HL-60 (cell line): ENCODE measurements around the gene HTN1.

Experiments
- GABPA ChIP-seq: IDR thresholded peaks from 2 replicates; pipeline ENCODE4 v1.6.1; 2012; ENCODE audit warnings: low read depth
- POLR2AphosphoS5 ChIP-seq: IDR thresholded peaks from 2 replicates; pipeline ENCODE4 v1.6.1; 2012; ENCODE audit warnings: low read depth
- SPI1 ChIP-seq: IDR thresholded peaks from 2 replicates; pipeline ENCODE4 v1.6.1; 2012; ENCODE audit warnings: low read depth, mild to moderate bottlenecking, borderline replicate concordance
- TF ChIP-seq, protein P1 (sequence below): IDR thresholded peaks from one replicate; pipeline ENCODE4 v1.5.1; 2011; ENCODE audit warnings: low read length, control low read depth, inconsistent platforms; ENCODE audit not compliant: insufficient read depth
- TF ChIP-seq, protein P2 (sequence below): IDR thresholded peaks from 2 replicates; pipeline ENCODE4 v1.6.1; 2012; ENCODE audit warnings: low read depth; ENCODE audit not compliant: insufficient replicate concordance

- TF ChIP-seq, protein P1, sequence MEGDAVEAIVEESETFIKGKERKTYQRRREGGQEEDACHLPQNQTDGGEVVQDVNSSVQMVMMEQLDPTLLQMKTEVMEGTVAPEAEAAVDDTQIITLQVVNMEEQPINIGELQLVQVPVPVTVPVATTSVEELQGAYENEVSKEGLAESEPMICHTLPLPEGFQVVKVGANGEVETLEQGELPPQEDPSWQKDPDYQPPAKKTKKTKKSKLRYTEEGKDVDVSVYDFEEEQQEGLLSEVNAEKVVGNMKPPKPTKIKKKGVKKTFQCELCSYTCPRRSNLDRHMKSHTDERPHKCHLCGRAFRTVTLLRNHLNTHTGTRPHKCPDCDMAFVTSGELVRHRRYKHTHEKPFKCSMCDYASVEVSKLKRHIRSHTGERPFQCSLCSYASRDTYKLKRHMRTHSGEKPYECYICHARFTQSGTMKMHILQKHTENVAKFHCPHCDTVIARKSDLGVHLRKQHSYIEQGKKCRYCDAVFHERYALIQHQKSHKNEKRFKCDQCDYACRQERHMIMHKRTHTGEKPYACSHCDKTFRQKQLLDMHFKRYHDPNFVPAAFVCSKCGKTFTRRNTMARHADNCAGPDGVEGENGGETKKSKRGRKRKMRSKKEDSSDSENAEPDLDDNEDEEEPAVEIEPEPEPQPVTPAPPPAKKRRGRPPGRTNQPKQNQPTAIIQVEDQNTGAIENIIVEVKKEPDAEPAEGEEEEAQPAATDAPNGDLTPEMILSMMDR: no peak
- TF ChIP-seq POLR2AphosphoS5: no peak
- TF ChIP-seq GABPA: no peak
- TF ChIP-seq, protein P2, sequence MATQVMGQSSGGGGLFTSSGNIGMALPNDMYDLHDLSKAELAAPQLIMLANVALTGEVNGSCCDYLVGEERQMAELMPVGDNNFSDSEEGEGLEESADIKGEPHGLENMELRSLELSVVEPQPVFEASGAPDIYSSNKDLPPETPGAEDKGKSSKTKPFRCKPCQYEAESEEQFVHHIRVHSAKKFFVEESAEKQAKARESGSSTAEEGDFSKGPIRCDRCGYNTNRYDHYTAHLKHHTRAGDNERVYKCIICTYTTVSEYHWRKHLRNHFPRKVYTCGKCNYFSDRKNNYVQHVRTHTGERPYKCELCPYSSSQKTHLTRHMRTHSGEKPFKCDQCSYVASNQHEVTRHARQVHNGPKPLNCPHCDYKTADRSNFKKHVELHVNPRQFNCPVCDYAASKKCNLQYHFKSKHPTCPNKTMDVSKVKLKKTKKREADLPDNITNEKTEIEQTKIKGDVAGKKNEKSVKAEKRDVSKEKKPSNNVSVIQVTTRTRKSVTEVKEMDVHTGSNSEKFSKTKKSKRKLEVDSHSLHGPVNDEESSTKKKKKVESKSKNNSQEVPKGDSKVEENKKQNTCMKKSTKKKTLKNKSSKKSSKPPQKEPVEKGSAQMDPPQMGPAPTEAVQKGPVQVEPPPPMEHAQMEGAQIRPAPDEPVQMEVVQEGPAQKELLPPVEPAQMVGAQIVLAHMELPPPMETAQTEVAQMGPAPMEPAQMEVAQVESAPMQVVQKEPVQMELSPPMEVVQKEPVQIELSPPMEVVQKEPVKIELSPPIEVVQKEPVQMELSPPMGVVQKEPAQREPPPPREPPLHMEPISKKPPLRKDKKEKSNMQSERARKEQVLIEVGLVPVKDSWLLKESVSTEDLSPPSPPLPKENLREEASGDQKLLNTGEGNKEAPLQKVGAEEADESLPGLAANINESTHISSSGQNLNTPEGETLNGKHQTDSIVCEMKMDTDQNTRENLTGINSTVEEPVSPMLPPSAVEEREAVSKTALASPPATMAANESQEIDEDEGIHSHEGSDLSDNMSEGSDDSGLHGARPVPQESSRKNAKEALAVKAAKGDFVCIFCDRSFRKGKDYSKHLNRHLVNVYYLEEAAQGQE: no peak
- TF ChIP-seq SPI1: no peak
Measured at GRCh38 chr4:70062000-70062399, 11.8 kb downstream of the HTN1 start.
